WTC11 (cell line): Measurements from ENCODE around the gene NDUFC2.

Source experiments
- ATF6 ChIP-seq: sonication (generic); formaldehyde crosslinking; IDR thresholded peaks from 2 replicates; pipeline ENCODE4 v1.8.1; 2023; ENCODE audit warnings: mild to moderate bottlenecking, missing genetic modification reagents
- CTCF ChIP-seq: fragments of 200-600 bp; IDR thresholded peaks from 2 replicates; pipeline ENCODE4 v1.8.0; 2022; ENCODE audit warnings: antibody characterized with exemption
- FOXP4 ChIP-seq: sonication (generic); formaldehyde crosslinking; IDR thresholded peaks from 2 replicates; pipeline ENCODE4 v1.8.0; 2022; ENCODE audit warnings: mild to moderate bottlenecking, missing genetic modification reagents
- SMAD3 ChIP-seq: sonication (generic); formaldehyde crosslinking; IDR thresholded peaks from 2 replicates; pipeline ENCODE4 v1.8.0; 2022; ENCODE audit warnings: missing genetic modification reagents, mild to moderate bottlenecking, borderline replicate concordance
- TF ChIP-seq, protein P1 (sequence below): sonication (generic); formaldehyde crosslinking; IDR thresholded peaks from 2 replicates; pipeline ENCODE4 v1.8.0; 2022; ENCODE audit warnings: mild to moderate bottlenecking, missing genetic modification reagents
- TF ChIP-seq, protein P2 (sequence below): fragments of 250-450 bp; sonication (Bioruptor Pico); IDR thresholded peaks from 2 replicates; pipeline ENCODE4 v2.1.2; 2022; ENCODE audit warnings: mild to moderate bottlenecking, moderate library complexity

- TF ChIP-seq CTCF, result no peak
- TF ChIP-seq, protein P1, sequence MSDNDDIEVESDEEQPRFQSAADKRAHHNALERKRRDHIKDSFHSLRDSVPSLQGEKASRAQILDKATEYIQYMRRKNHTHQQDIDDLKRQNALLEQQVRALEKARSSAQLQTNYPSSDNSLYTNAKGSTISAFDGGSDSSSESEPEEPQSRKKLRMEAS (CRISPR knock-in tag), result no peak
- no peak for TF ChIP-seq ATF6 (CRISPR knock-in tag)
- TF ChIP-seq, protein P2, sequence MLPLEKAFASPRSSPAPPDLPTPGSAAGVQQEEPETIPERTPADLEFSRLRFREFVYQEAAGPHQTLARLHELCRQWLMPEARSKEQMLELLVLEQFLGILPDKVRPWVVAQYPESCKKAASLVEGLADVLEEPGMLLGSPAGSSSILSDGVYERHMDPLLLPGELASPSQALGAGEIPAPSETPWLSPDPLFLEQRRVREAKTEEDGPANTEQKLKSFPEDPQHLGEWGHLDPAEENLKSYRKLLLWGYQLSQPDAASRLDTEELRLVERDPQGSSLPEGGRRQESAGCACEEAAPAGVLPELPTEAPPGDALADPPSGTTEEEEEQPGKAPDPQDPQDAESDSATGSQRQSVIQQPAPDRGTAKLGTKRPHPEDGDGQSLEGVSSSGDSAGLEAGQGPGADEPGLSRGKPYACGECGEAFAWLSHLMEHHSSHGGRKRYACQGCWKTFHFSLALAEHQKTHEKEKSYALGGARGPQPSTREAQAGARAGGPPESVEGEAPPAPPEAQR (CRISPR knock-in tag), result no peak
- no peak for TF ChIP-seq SMAD3 (CRISPR knock-in tag)
- no peak for TF ChIP-seq FOXP4
Observed at GRCh38 chr11:78065203-78065602, 14.5 kb downstream of the NDUFC2 start.
